WTC11 (cell line): ENCODE results near the gene SIRT2. TPM values are rescaled to one million over a fixed set of nuclear protein-coding genes. Genes with fewer than 3 reads are reported as not detected.

Experiments used
- ATAC-seq: fragments of 200-7000 bp; cut with Tn5 transposase; 2 replicates; pipeline ENCODE4 v1.10.0; 2021; ENCODE audit warnings: mild to moderate bottlenecking, moderate library complexity
- CTCF ChIA-PET: fragments of 300-600 bp; sonication (Branson Sonifier 250); formaldehyde crosslinking; loops from one replicate; lab custom pipeline; 2021; ENCODE audit warnings: antibody characterized with exemption; lab: Charles Lee
- POLR2A ChIA-PET: fragments of 350-600 bp; sonication (Branson Sonifier 250); formaldehyde crosslinking; loops from one replicate; lab custom pipeline; 2021; ENCODE audit warnings: antibody characterized with exemption; lab: Charles Lee
- DNase-seq: peaks from one replicate; pipeline ENCODE4 v3.0.0; 2021; ENCODE audit warnings: low spot score
- H3K27ac Mint-ChIP-seq: 2 replicates; pipeline ENCODE4 v1.8.0; 2021; ENCODE audit warnings: mixed read lengths
- H3K27me3 Mint-ChIP-seq: 2 replicates; pipeline ENCODE4 v1.8.0; 2021; ENCODE audit warnings: low read depth, mild to moderate bottlenecking, moderate library complexity, mixed read lengths
- H3K36me3 Mint-ChIP-seq: 2 replicates; pipeline ENCODE4 v1.8.0; 2021; ENCODE audit warnings: mixed read lengths
- H3K4me1 Mint-ChIP-seq: 2 replicates; pipeline ENCODE4 v1.8.0; 2022; ENCODE audit warnings: mixed read lengths
- H3K4me3 Mint-ChIP-seq: 2 replicates; pipeline ENCODE4 v1.8.0; 2021; ENCODE audit warnings: mild to moderate bottlenecking, moderate library complexity, mixed read lengths
- H3K9me3 Mint-ChIP-seq: 2 replicates; pipeline ENCODE4 v1.8.0; 2021; ENCODE audit warnings: mixed read lengths
- ARID4B ChIP-seq: sonication (generic); formaldehyde crosslinking; IDR thresholded peaks from 2 replicates; pipeline ENCODE4 v1.8.0; 2023; ENCODE audit warnings: missing genetic modification reagents, mild to moderate bottlenecking, borderline replicate concordance
- CBFB ChIP-seq: sonication (generic); formaldehyde crosslinking; IDR thresholded peaks from 2 replicates; pipeline ENCODE4 v1.8.1; 2022; ENCODE audit warnings: mild to moderate bottlenecking, low read depth, missing genetic modification reagents
- CTCF ChIP-seq: fragments of 200-600 bp; IDR thresholded peaks from 2 replicates; pipeline ENCODE4 v1.8.0; 2022; ENCODE audit warnings: antibody characterized with exemption
- E2F1 ChIP-seq: sonication (generic); formaldehyde crosslinking; IDR thresholded peaks from 2 replicates; pipeline ENCODE4 v1.8.0; 2022; ENCODE audit warnings: mild to moderate bottlenecking, missing genetic modification reagents
- FOXP1 ChIP-seq: sonication (generic); formaldehyde crosslinking; IDR thresholded peaks from 2 replicates; pipeline ENCODE4 v1.8.0; 2022; ENCODE audit warnings: missing genetic modification reagents, mild to moderate bottlenecking, moderate library complexity, borderline replicate concordance
- GRHL2 ChIP-seq: fragments of 250-450 bp; sonication (Bioruptor Pico); IDR thresholded peaks from 2 replicates; pipeline ENCODE4 v1.8.0; 2022; ENCODE audit warnings: mild to moderate bottlenecking, moderate library complexity; ENCODE audit not compliant: insufficient replicate concordance, severe bottlenecking
- JAZF1 ChIP-seq: fragments of 250-450 bp; sonication (Bioruptor Pico); IDR thresholded peaks from 2 replicates; pipeline ENCODE4 v1.9.0; 2021; ENCODE audit warnings: moderate library complexity, mild to moderate bottlenecking, inconsistent platforms
- MXD4 ChIP-seq: fragments of 250-450 bp; sonication (Bioruptor Pico); IDR thresholded peaks from 2 replicates; pipeline ENCODE4 v1.8.0; 2021; ENCODE audit warnings: mild to moderate bottlenecking, moderate library complexity, borderline replicate concordance
- MYBL2 ChIP-seq: sonication (generic); formaldehyde crosslinking; IDR thresholded peaks from 2 replicates; pipeline ENCODE4 v1.8.1; 2023; ENCODE audit warnings: mild to moderate bottlenecking, moderate library complexity, missing genetic modification reagents
- NFATC4 ChIP-seq: fragments of 250-450 bp; sonication (Bioruptor Pico); IDR thresholded peaks from 2 replicates; pipeline ENCODE4 v1.9.0; 2021; ENCODE audit warnings: mild to moderate bottlenecking
- NR1H2 ChIP-seq: sonication (generic); formaldehyde crosslinking; IDR thresholded peaks from 2 replicates; pipeline ENCODE4 v1.9.0; 2021; ENCODE audit warnings: mild to moderate bottlenecking, moderate library complexity, missing genetic modification reagents
- PRRX2 ChIP-seq: fragments of 250-450 bp; sonication (Bioruptor Pico); IDR thresholded peaks from 2 replicates; pipeline ENCODE4 v1.8.0; 2021; ENCODE audit warnings: mild to moderate bottlenecking
- RELA ChIP-seq: sonication (generic); formaldehyde crosslinking; IDR thresholded peaks from 2 replicates; pipeline ENCODE4 v1.8.1; 2022; ENCODE audit warnings: missing genetic modification reagents, mild to moderate bottlenecking, borderline replicate concordance
- SMAD4 ChIP-seq: sonication (generic); formaldehyde crosslinking; IDR thresholded peaks from 2 replicates; pipeline ENCODE4 v1.8.0; 2022; ENCODE audit warnings: mild to moderate bottlenecking, missing genetic modification reagents
- TCF7 ChIP-seq: sonication (generic); formaldehyde crosslinking; IDR thresholded peaks from 2 replicates; pipeline ENCODE4 v1.8.0; 2022; ENCODE audit warnings: mild to moderate bottlenecking, low read depth, missing genetic modification reagents, moderate library complexity
- TEAD1 ChIP-seq: sonication (generic); formaldehyde crosslinking; IDR thresholded peaks from 2 replicates; pipeline ENCODE4 v1.8.0; 2022; ENCODE audit warnings: mild to moderate bottlenecking, missing genetic modification reagents
- USF2 ChIP-seq: sonication (generic); formaldehyde crosslinking; IDR thresholded peaks from 2 replicates; pipeline ENCODE4 v1.8.1; 2023; ENCODE audit warnings: mild to moderate bottlenecking, missing genetic modification reagents, moderate library complexity
- ZMAT4 ChIP-seq: fragments of 250-450 bp; sonication (Bioruptor Pico); IDR thresholded peaks from 2 replicates; pipeline ENCODE4 v1.9.0; 2021; ENCODE audit warnings: mild to moderate bottlenecking
- ZNF138 ChIP-seq: sonication (generic); formaldehyde crosslinking; conservative IDR thresholded peaks from 2 replicates; pipeline ENCODE4 v1.8.1; 2022; ENCODE audit warnings: mild to moderate bottlenecking, moderate library complexity, missing genetic modification reagents
- ZNF232 ChIP-seq: sonication (generic); formaldehyde crosslinking; IDR thresholded peaks from 2 replicates; pipeline ENCODE4 v1.8.0; 2022; ENCODE audit warnings: mild to moderate bottlenecking, missing genetic modification reagents
- ZNF317 ChIP-seq: sonication (generic); formaldehyde crosslinking; IDR thresholded peaks from 2 replicates; pipeline ENCODE4 v1.8.1; 2023; ENCODE audit warnings: low read depth, mild to moderate bottlenecking, moderate library complexity, missing genetic modification reagents, borderline replicate concordance
- ZNF423 ChIP-seq: fragments of 250-450 bp; sonication (Bioruptor Pico); IDR thresholded peaks from 2 replicates; pipeline ENCODE4 v2.1.2; 2022; ENCODE audit warnings: mild to moderate bottlenecking, moderate library complexity
- ZNF671 ChIP-seq: fragments of 250-450 bp; sonication (Bioruptor Pico); IDR thresholded peaks from 2 replicates; pipeline ENCODE4 v1.8.0; 2021; ENCODE audit warnings: mild to moderate bottlenecking
- ZSCAN18 ChIP-seq: fragments of 250-450 bp; sonication (Bioruptor Pico); IDR thresholded peaks from 2 replicates; pipeline ENCODE4 v2.1.2; 2022; ENCODE audit warnings: mild to moderate bottlenecking, moderate library complexity
- total RNA-seq: library from RNA; stranded (reverse); gene quantifications from 3 replicates; pipeline ENCODE4 v1.2.3, GENCODE V29; 2021

SIRT2 gene
- total RNA-seq, 1 experiment from 2014 or later, result 9.5 TPM

- TF ChIP-seq ZSCAN18 (no peak), RELA (CRISPR knock-in tag) (no peak), FOXP1 (CRISPR knock-in tag) (peak; percentile 48; the same call in 1 of the 2 replicates), TCF7 (CRISPR knock-in tag) (peak; percentile 55; the same call in 1 of the 2 replicates), JAZF1 (CRISPR knock-in tag) (no peak), PRRX2 (CRISPR knock-in tag) (no peak), NR1H2 (CRISPR knock-in tag) (no peak), ZMAT4 (CRISPR knock-in tag) (no peak), ZNF423 (CRISPR knock-in tag) (no peak), E2F1 (CRISPR knock-in tag) (no peak), MYBL2 (CRISPR knock-in tag) (no peak), CTCF (no peak), SMAD4 (CRISPR knock-in tag) (no peak), USF2 (CRISPR knock-in tag) (peak; percentile 81), CBFB (CRISPR knock-in tag) (no peak), NFATC4 (no peak)
Measured at GRCh38 chr19:38899447-38900201, at the start of gene SIRT2, which contains the start of gene NFKBIB (continued).

- ATAC-seq, result no peak
- peaks cover 5% of the 10 kb centered on the region for H3K4me1 Mint-ChIP-seq
- H3K9me3 Mint-ChIP-seq, result peaks cover 4% of the 10 kb centered on the region; the same call in 1 of the 2 replicates
Measured at GRCh38 chr19:38946229-38947010, 47.0 kb upstream of the SIRT2 start.

More at GRCh38 chr19:38946229-38947010, 47.0 kb upstream of the SIRT2 start:
- no peak overlapping the region for H3K27ac Mint-ChIP-seq
- CTCF ChIA-PET, result interaction anchor here (2.4 kb wide), 1 partner anchor 15 kb away, joined by 11 read pairs; the partner anchor contains the start of genes MRPS12 and SARS2
- peaks cover 5% of the 10 kb centered on the region for H3K36me3 Mint-ChIP-seq
- no peak overlapping the region for H3K4me3 Mint-ChIP-seq
- H3K27me3 Mint-ChIP-seq, result peaks cover 13% of the 10 kb centered on the region
- POLR2A ChIA-PET, result no interaction called here
- DNase-seq, result no peak
- TF ChIP-seq GRHL2 (no peak), ZNF671 (no peak), ZNF138 (no peak), ARID4B (no peak), TEAD1 (CRISPR knock-in tag) (no peak), ZNF232 (no peak), ZNF317 (no peak), MXD4 (CRISPR knock-in tag) (no peak)
